HG02852 (cell line): ENCODE data around the gene HTRA1.

ENCODE experiments used
- ATAC-seq: cut with Tn5 transposase; IDR thresholded peaks from one replicate; pipeline ENCODE4 v1.9.1; 2021; ENCODE audit warnings: mild to moderate bottlenecking, moderate library complexity; ENCODE audit not compliant: unreplicated experiment

Gene HTRA1

GRCh38 chr10:122493761-122494160, 32.4 kb downstream of the HTRA1 start:
- ATAC-seq = no peak

GRCh38 chr10:122494173-122494820, 32.9 kb downstream of the HTRA1 start:
- ATAC-seq = no peak

- no peak for ATAC-seq
Observed at GRCh38 chr10:122494833-122495232, 33.5 kb downstream of the HTRA1 start.

GRCh38 chr10:122495406-122496340, 34.3 kb downstream of the HTRA1 start:
- no peak for ATAC-seq

- ATAC-seq = no peak
Observed at GRCh38 chr10:122497241-122497640, 35.9 kb downstream of the HTRA1 start.

- ATAC-seq = no peak
Observed at GRCh38 chr10:122498521-122498920, 37.2 kb downstream of the HTRA1 start.

- ATAC-seq = no peak
Observed at GRCh38 chr10:122499012-122499411, 37.7 kb downstream of the HTRA1 start.

- ATAC-seq = no peak
Observed at GRCh38 chr10:122499491-122499941, 38.2 kb downstream of the HTRA1 start.

- no peak for ATAC-seq
Observed at GRCh38 chr10:122500194-122500593, 38.8 kb downstream of the HTRA1 start.

- no peak for ATAC-seq
Observed at GRCh38 chr10:122500726-122501125, 39.4 kb downstream of the HTRA1 start.

- ATAC-seq = no peak
Observed at GRCh38 chr10:122503012-122503411, 41.7 kb downstream of the HTRA1 start.

- no peak for ATAC-seq
Observed at GRCh38 chr10:122503886-122504609, 42.7 kb downstream of the HTRA1 start.

- no peak for ATAC-seq
Observed at GRCh38 chr10:122504610-122504950, 43.2 kb downstream of the HTRA1 start.

- no peak for ATAC-seq
Observed at GRCh38 chr10:122505011-122505410, 43.7 kb downstream of the HTRA1 start.

- ATAC-seq = no peak
Observed at GRCh38 chr10:122505885-122506645, 44.7 kb downstream of the HTRA1 start.

GRCh38 chr10:122507616-122508015, 46.3 kb downstream of the HTRA1 start:
- ATAC-seq = no peak

GRCh38 chr10:122508021-122508420, 46.7 kb downstream of the HTRA1 start:
- ATAC-seq = no peak

- no peak for ATAC-seq
Observed at GRCh38 chr10:122509323-122509722, 48.0 kb downstream of the HTRA1 start.

GRCh38 chr10:122510326-122510725, 49.0 kb downstream of the HTRA1 start:
- no peak for ATAC-seq

- no peak for ATAC-seq
Observed at GRCh38 chr10:122510736-122511135, 49.4 kb downstream of the HTRA1 start.

- ATAC-seq = no peak
Observed at GRCh38 chr10:122513053-122513452, 51.7 kb downstream of the HTRA1 start.
